ENCODE results near the gene IFNA10.
"Not testable (repeated sequence)": the region's sequence is repeated elsewhere in the genome, so short reads cannot be mapped to it uniquely, and the experiment has no call there.

The IFNA10 gene

GRCh38 chr9:21194867-21195776 is 11.8 kb downstream of the IFNA10 start:
- H3K4me1 ChIP-seq (ENCODE audit: control insufficient read depth in 1 of 2, insufficient read depth in 2 of 2, low read length in 2 of 2); H3K9me3 ChIP-seq (ENCODE audit: control insufficient read depth in 1 of 2, low read length in 2 of 2): not testable (repeated sequence)

GRCh38 chr9:21187487-21187886 is 19.5 kb downstream of the IFNA10 start, which contains the start of gene IFNA4:
TSS of gene IFNA4 (minus strand) at chr9:21187587. CDS start at chr9:21187531, 56 bp downstream.
- H3K4me1 ChIP-seq (ENCODE audit: control insufficient read depth in 1 of 2, insufficient read depth in 2 of 2, low read length in 2 of 2); H3K36me3 ChIP-seq (ENCODE audit: control insufficient read depth in 1 of 2, insufficient read depth in 2 of 2, low read length in 2 of 2); H3K9me3 ChIP-seq (ENCODE audit: control insufficient read depth in 1 of 2, low read length in 2 of 2); H3K27me3 ChIP-seq (ENCODE audit: control insufficient read depth in 1 of 2, insufficient read depth in 2 of 2, low read length in 2 of 2); H3K9ac ChIP-seq (ENCODE audit: low read depth in 1 of 2, low read length in 2 of 2); H3K27ac ChIP-seq (ENCODE audit: low read depth, low read length); H3K4me3 ChIP-seq (ENCODE audit: low read depth in 1 of 2, low read length in 2 of 2): not testable (repeated sequence)

More at GRCh38 chr9:21194867-21195776, 11.8 kb downstream of the IFNA10 start:
- not testable (repeated sequence) for H3K36me3 ChIP-seq (ENCODE audit: control insufficient read depth in 1 of 2, insufficient read depth in 2 of 2, low read length in 2 of 2); H3K9ac ChIP-seq (ENCODE audit: low read depth in 1 of 2, low read length in 2 of 2); H3K27me3 ChIP-seq (ENCODE audit: control insufficient read depth in 1 of 2, insufficient read depth in 2 of 2, low read length in 2 of 2); H3K4me3 ChIP-seq (ENCODE audit: low read depth in 1 of 2, low read length in 2 of 2); H3K27ac ChIP-seq (ENCODE audit: low read depth, low read length)

DNA sequence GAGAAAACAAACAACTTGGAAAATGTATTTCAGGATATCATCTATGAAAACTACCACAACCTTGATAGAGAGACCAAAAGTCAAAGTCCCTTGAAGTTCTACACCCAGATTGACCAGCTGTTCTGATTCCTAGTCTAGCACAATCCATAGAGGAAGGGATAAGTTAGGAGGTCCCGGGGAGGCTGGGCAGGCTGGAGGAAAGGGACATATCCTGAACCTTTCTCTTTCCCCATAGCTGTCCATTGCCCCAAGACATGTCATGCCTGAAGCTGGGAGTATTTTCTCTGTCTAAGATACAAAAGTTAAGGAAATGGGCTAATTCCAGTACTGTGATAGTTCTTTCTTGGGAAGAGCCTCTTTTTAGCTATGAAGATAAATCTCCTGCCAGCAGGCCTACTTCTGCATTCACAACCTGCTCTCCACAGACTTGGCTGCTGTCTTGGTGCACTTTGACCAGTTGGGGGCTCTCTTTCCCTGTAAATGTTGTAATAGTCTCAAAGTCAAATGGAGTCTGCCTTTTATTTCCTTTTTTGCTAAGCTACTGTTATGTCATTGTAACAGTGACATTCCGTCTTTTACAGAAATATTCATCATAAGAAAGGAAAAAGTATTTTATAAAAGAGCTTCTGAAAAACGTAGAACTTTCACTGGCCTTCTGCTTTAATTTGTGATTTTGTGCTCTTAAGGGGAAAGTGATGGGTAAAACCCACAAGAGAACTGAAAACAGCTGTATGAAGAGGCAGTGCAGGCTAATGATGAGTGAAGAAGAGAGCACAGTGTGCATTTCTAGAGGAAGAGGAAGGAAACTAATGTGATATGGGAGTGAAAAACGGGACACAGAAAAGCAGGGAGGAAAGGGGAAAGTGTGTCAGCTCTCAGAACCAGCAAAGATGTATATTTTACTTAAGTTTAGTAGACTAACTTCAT is 23.9 kb downstream of the IFNA10 start:
- not testable (repeated sequence) for H3K9me3 ChIP-seq (ENCODE audit: control insufficient read depth in 1 of 2, low read length in 2 of 2); H3K4me3 ChIP-seq (ENCODE audit: low read depth in 1 of 2, low read length in 2 of 2); H3K9ac ChIP-seq (ENCODE audit: low read depth in 1 of 2, low read length in 2 of 2); H3K36me3 ChIP-seq (ENCODE audit: control insufficient read depth in 1 of 2, insufficient read depth in 2 of 2, low read length in 2 of 2); H3K27ac ChIP-seq (ENCODE audit: low read depth, low read length); H3K27me3 ChIP-seq (ENCODE audit: control insufficient read depth in 1 of 2, insufficient read depth in 2 of 2, low read length in 2 of 2); H3K4me1 ChIP-seq (ENCODE audit: control insufficient read depth in 1 of 2, insufficient read depth in 2 of 2, low read length in 2 of 2)

GRCh38 chr9:21174671-21175070 is 32.3 kb downstream of the IFNA10 start:
- H3K4me3 ChIP-seq (ENCODE audit: low read depth in 1 of 2, low read length in 2 of 2): no peak overlapping the region
- no peaks in the 10 kb centered on the region for H3K36me3 ChIP-seq (ENCODE audit: control insufficient read depth in 1 of 2, insufficient read depth in 2 of 2, low read length in 2 of 2)
- H3K27me3 ChIP-seq (ENCODE audit: control insufficient read depth in 1 of 2, insufficient read depth in 2 of 2, low read length in 2 of 2): no peaks in the 10 kb centered on the region
- H3K4me1 ChIP-seq (ENCODE audit: control insufficient read depth in 1 of 2, insufficient read depth in 2 of 2, low read length in 2 of 2): no peaks in the 10 kb centered on the region
- no peak overlapping the region for H3K9ac ChIP-seq (ENCODE audit: low read depth in 1 of 2, low read length in 2 of 2)
- H3K9me3 ChIP-seq (ENCODE audit: control insufficient read depth in 1 of 2, low read length in 2 of 2): no peaks in the 10 kb centered on the region
- no peak overlapping the region for H3K27ac ChIP-seq (ENCODE audit: low read depth, low read length)

- Histone ChIP-seq H3K36me3 (ENCODE audit: control insufficient read depth in 1 of 2, insufficient read depth in 2 of 2, low read length in 2 of 2) (no peaks in the 10 kb centered on the region), H3K27me3 (ENCODE audit: control insufficient read depth in 1 of 2, insufficient read depth in 2 of 2, low read length in 2 of 2) (no peaks in the 10 kb centered on the region), H3K9me3 (ENCODE audit: control insufficient read depth in 1 of 2, low read length in 2 of 2) (no peaks in the 10 kb centered on the region), H3K9ac (ENCODE audit: low read depth in 1 of 2, low read length in 2 of 2) (no peak overlapping the region), H3K4me1 (ENCODE audit: control insufficient read depth in 1 of 2, insufficient read depth in 2 of 2, low read length in 2 of 2) (no peaks in the 10 kb centered on the region), H3K4me3 (ENCODE audit: low read depth in 1 of 2, low read length in 2 of 2) (no peak overlapping the region), H3K27ac (ENCODE audit: low read depth, low read length) (no peak overlapping the region)
Observed at GRCh38 chr9:21172156-21172555, 34.8 kb downstream of the IFNA10 start.

- H3K36me3 ChIP-seq (ENCODE audit: control insufficient read depth in 1 of 2, insufficient read depth in 2 of 2, low read length in 2 of 2): no peaks in the 10 kb centered on the region
- H3K27me3 ChIP-seq (ENCODE audit: control insufficient read depth in 1 of 2, insufficient read depth in 2 of 2, low read length in 2 of 2): no peaks in the 10 kb centered on the region
- no peak overlapping the region for H3K4me3 ChIP-seq (ENCODE audit: low read depth in 1 of 2, low read length in 2 of 2)
- no peak overlapping the region for H3K9ac ChIP-seq (ENCODE audit: low read depth in 1 of 2, low read length in 2 of 2)
- no peak overlapping the region for H3K27ac ChIP-seq (ENCODE audit: low read depth, low read length)
- H3K9me3 ChIP-seq (ENCODE audit: control insufficient read depth in 1 of 2, low read length in 2 of 2): no peaks in the 10 kb centered on the region
- no peaks in the 10 kb centered on the region for H3K4me1 ChIP-seq (ENCODE audit: control insufficient read depth in 1 of 2, insufficient read depth in 2 of 2, low read length in 2 of 2)
Observed at GRCh38 chr9:21171351-21171750, 35.6 kb downstream of the IFNA10 start.

GRCh38 chr9:21166560-21166959 is 40.4 kb downstream of the IFNA10 start, which contains the start of gene IFNA21:
TSS of gene IFNA21 (minus strand) at chr9:21166660. CDS start at chr9:21166612, 48 bp downstream.
- not testable (repeated sequence) for H3K27ac ChIP-seq (ENCODE audit: low read depth, low read length); H3K4me3 ChIP-seq (ENCODE audit: low read depth in 1 of 2, low read length in 2 of 2); H3K4me1 ChIP-seq (ENCODE audit: control insufficient read depth in 1 of 2, insufficient read depth in 2 of 2, low read length in 2 of 2); H3K9me3 ChIP-seq (ENCODE audit: control insufficient read depth in 1 of 2, low read length in 2 of 2); H3K36me3 ChIP-seq (ENCODE audit: control insufficient read depth in 1 of 2, insufficient read depth in 2 of 2, low read length in 2 of 2); H3K27me3 ChIP-seq (ENCODE audit: control insufficient read depth in 1 of 2, insufficient read depth in 2 of 2, low read length in 2 of 2); H3K9ac ChIP-seq (ENCODE audit: low read depth in 1 of 2, low read length in 2 of 2)

DNA sequence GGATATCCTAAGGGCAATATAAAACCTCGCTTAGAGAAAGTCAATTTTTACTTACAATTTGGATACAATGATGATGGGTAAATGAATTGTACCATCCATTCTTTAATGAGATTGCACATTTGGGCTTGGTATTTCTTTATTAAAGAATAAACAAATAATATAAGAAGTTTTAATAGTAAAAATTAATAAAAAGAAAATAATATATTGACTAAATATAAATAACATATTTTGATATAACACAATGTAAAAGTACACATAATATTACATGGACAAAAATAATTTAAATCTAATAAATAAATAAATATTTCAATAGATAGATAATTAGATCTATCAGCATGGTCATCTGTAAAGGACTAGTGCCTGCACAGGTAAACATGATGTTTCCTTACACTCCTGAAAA is 41.4 kb downstream of the IFNA10 start:
- no peak overlapping the region for H3K9ac ChIP-seq (ENCODE audit: low read depth in 1 of 2, low read length in 2 of 2)
- no peaks in the 10 kb centered on the region for H3K36me3 ChIP-seq (ENCODE audit: control insufficient read depth in 1 of 2, insufficient read depth in 2 of 2, low read length in 2 of 2)
- no peak overlapping the region for H3K27ac ChIP-seq (ENCODE audit: low read depth, low read length)
- no peaks in the 10 kb centered on the region for H3K9me3 ChIP-seq (ENCODE audit: control insufficient read depth in 1 of 2, low read length in 2 of 2)
- no peaks in the 10 kb centered on the region for H3K4me1 ChIP-seq (ENCODE audit: control insufficient read depth in 1 of 2, insufficient read depth in 2 of 2, low read length in 2 of 2)
- H3K27me3 ChIP-seq (ENCODE audit: control insufficient read depth in 1 of 2, insufficient read depth in 2 of 2, low read length in 2 of 2): no peaks in the 10 kb centered on the region
- no peak overlapping the region for H3K4me3 ChIP-seq (ENCODE audit: low read depth in 1 of 2, low read length in 2 of 2)

DNA sequence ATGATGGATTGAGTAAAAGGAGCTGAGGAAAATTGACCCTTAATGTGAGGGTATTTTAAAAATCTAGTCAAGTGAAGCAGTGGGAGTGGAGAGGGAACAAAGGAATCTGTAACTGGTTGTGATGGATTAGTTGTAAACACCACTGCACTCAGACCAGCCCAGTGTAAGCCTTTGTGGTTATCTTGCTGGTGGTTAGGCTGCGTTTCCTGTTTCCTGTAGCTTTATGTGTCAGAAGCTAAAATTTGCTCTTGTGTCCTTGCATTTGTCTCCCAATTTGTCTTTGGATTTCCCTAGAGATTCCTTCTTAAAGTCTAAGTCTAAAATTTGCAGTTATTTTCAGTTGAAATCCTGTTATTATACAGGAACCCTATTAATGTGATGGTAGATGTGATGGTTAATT is 46.8 kb downstream of the IFNA10 start:
- Histone ChIP-seq H3K36me3 (ENCODE audit: control insufficient read depth in 1 of 2, insufficient read depth in 2 of 2, low read length in 2 of 2) (no peaks in the 10 kb centered on the region), H3K27ac (ENCODE audit: low read depth, low read length) (no peak overlapping the region), H3K9me3 (ENCODE audit: control insufficient read depth in 1 of 2, low read length in 2 of 2) (no peaks in the 10 kb centered on the region), H3K4me1 (ENCODE audit: control insufficient read depth in 1 of 2, insufficient read depth in 2 of 2, low read length in 2 of 2) (no peaks in the 10 kb centered on the region), H3K4me3 (ENCODE audit: low read depth in 1 of 2, low read length in 2 of 2) (no peak overlapping the region), H3K9ac (ENCODE audit: low read depth in 1 of 2, low read length in 2 of 2) (no peak overlapping the region), H3K27me3 (ENCODE audit: control insufficient read depth in 1 of 2, insufficient read depth in 2 of 2, low read length in 2 of 2) (no peaks in the 10 kb centered on the region)
